Gastrocnemius medialis (tissue), 4 donors: ENCODE data around the gene CFAP70. TPM values are rescaled to one million over a fixed set of nuclear protein-coding genes. Genes with fewer than 3 reads are reported as not detected.

Experiments used
- ATAC-seq, 2 donors: fragments of 150-250 bp; one replicate each; pipeline ENCODE4 v1.9.1; 2016
- DNase-seq, 2 donors: peaks; one replicate each; pipeline ENCODE4 v3.0.0-alpha.2; 2019
- H3K27ac ChIP-seq, 4 donors: fragments of 200-600 bp; sonication (generic); 1 replicate in 1 of 4; 2 replicates in 3 of 4; pipeline ENCODE4 v1.5.1; 2016 to 2018; ENCODE audit warnings: mild to moderate bottlenecking in 2 of 4, moderate library complexity in 1 of 4
- H3K27me3 ChIP-seq, 3 donors: fragments of 200-600 bp; sonication (generic) in 2 of 3; 1 replicate in 1 of 3; 2 replicates in 2 of 3; pipeline versions ENCODE4 v1.5.1 to v1.6.0; 2016 to 2019; ENCODE audit warnings: mild to moderate bottlenecking in 1 of 3, moderate library complexity in 1 of 3
- H3K36me3 ChIP-seq, 2 donors: fragments of 200-600 bp; sonication (generic) in 1 of 2; one replicate each; pipeline ENCODE4 v1.5.1; 2017 to 2018
- H3K4me1 ChIP-seq, 2 donors: fragments of 200-600 bp; sonication (generic) in 1 of 2; one replicate each; pipeline ENCODE4 v1.5.1; 2016 to 2017; ENCODE audit warnings: mild to moderate bottlenecking in 2 of 2
- H3K4me3 ChIP-seq, 4 donors: fragments of 200-600 bp; sonication (generic) in 3 of 4; 1 replicate in 1 of 4; 2 replicates in 3 of 4; pipeline ENCODE4 v1.5.1; 2016 to 2019; ENCODE audit warnings: mild to moderate bottlenecking in 2 of 4
- H3K9me3 ChIP-seq, 3 donors: fragments of 200-600 bp; sonication (generic) in 2 of 3; 1 replicate in 1 of 3; 2 replicates in 2 of 3; pipeline ENCODE4 v1.5.1; 2016 to 2019
- CTCF ChIP-seq, 5 experiments: fragments of 450-650 bp in 3 of 5; fragments of 200-600 bp in 2 of 5; sonication (generic) in 2 of 5; IDR thresholded peaks in 4 of 5; conservative IDR thresholded peaks in 1 of 5; 1 replicate in 4 of 5; 2 replicates in 1 of 5; pipeline ENCODE4 v1.5.1; 2016 to 2019; ENCODE audit warnings: antibody characterized with exemption in 5 of 5, mild to moderate bottlenecking in 3 of 5, moderate library complexity in 3 of 5
- POLR2A ChIP-seq, 2 donors: fragments of 450-650 bp; IDR thresholded peaks; one replicate each; pipeline ENCODE4 v1.6.1; 2017; ENCODE audit warnings: antibody characterized with exemption in 2 of 2, mild to moderate bottlenecking in 2 of 2, moderate library complexity in 2 of 2
- in situ Hi-C, 4 donors: fragments of 200-750 bp; cut with MboI; loops; one replicate each; pipeline versions ENCODE4 v1.15.0 to v1.8.0; 2017; ENCODE audit warnings: low sequenced_read_pairs in 4 of 4
- intact Hi-C: fragments of 100-400 bp; cut with DNase I; formaldehyde crosslinking; loops from one replicate; pipeline ENCODE4 v1.15.1; 2023; ENCODE audit warnings: low total_unique reads
- total RNA-seq, 4 donors: library from RNA; depleted of rRNA; stranded (reverse); fragments of >200 nt; gene quantifications; one replicate each; pipeline versions ENCODE4 v1.1.0 to v1.2.3, GENCODE V29; 2016

CFAP70 gene
- total RNA-seq, 4 donors from 2014 or later: 0.20 to 1.8 (median 1.1) TPM

- no peak overlapping the region for H3K27ac ChIP-seq
- intact Hi-C loops: no loop called here
- peaks cover 0 to 13% of the 10 kb centered on the region in 2 donors for H3K36me3 ChIP-seq
- DNase-seq: no peak
- in situ Hi-C loops: no loop called here
- no peaks in the 10 kb centered on the region for H3K4me1 ChIP-seq
- no peaks in the 10 kb centered on the region for H3K27me3 ChIP-seq
- no peak for ATAC-seq
- no peak overlapping the region for H3K4me3 ChIP-seq
- no peak for TF ChIP-seq POLR2A (IDR thresholded peaks at IDR 0.05)
- TF ChIP-seq CTCF (IDR thresholded peaks at IDR 0.05 in 4 of 5, conservative IDR thresholded peaks at IDR 0.05 in 1 of 5): no peak
- no peaks in the 10 kb centered on the region for H3K9me3 ChIP-seq
These were observed 140.1 kb downstream of the CFAP70 start for GRCh38 chr10:73218431-73219191.

- no peaks in the 10 kb centered on the region for H3K4me1 ChIP-seq
These were observed 141.0 kb downstream of the CFAP70 start for GRCh38 chr10:73217628-73218027.

DNA sequence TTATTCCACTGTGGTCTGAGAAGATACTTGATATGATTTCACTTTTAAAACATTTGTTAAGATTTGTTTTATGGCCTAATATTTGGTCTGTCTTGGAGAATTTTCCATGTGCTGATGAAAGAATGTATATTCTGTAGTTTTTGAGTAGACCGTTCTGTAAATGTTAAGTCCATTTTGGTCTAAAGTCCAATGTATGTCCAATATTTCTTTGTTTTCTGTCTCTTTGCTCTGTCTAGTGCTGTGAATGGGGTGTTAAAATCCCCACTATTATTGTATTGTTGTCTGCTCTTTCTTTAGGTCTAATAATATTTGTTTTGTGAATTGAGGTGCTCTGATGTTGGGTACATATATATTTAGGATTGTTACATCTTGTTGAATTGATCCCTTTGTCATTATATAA is 142.9 kb downstream of the CFAP70 start:
- no peaks in the 10 kb centered on the region for H3K4me1 ChIP-seq
- no peaks in the 10 kb centered on the region for H3K27me3 ChIP-seq
- no peaks in the 10 kb centered on the region for H3K9me3 ChIP-seq
- H3K4me3 ChIP-seq: no peak overlapping the region
- H3K36me3 ChIP-seq: peaks cover 0 to 13% of the 10 kb centered on the region in 2 donors
- intact Hi-C loops (no loop called here), in situ Hi-C loops (no loop called here)
- TF ChIP-seq CTCF (IDR thresholded peaks at IDR 0.05 in 4 of 5, conservative IDR thresholded peaks at IDR 0.05 in 1 of 5) (no peak), POLR2A (IDR thresholded peaks at IDR 0.05) (no peak)
- no peak for ATAC-seq
- no peak for DNase-seq
- H3K27ac ChIP-seq: no peak overlapping the region

More at GRCh38 chr10:73217628-73218027, 141.0 kb downstream of the CFAP70 start:
- H3K36me3 ChIP-seq: peaks cover 0 to 13% of the 10 kb centered on the region in 2 donors
- H3K4me3 ChIP-seq: no peak overlapping the region
- ATAC-seq (no peak), DNase-seq (no peak)
- TF ChIP-seq CTCF (IDR thresholded peaks at IDR 0.05 in 4 of 5, conservative IDR thresholded peaks at IDR 0.05 in 1 of 5): no peak
- TF ChIP-seq POLR2A (IDR thresholded peaks at IDR 0.05): no peak
- in situ Hi-C loops: no loop called here
- intact Hi-C loops: no loop called here
- H3K27ac ChIP-seq: no peak overlapping the region
- H3K9me3 ChIP-seq: no peaks in the 10 kb centered on the region
- H3K27me3 ChIP-seq: no peaks in the 10 kb centered on the region

DNA sequence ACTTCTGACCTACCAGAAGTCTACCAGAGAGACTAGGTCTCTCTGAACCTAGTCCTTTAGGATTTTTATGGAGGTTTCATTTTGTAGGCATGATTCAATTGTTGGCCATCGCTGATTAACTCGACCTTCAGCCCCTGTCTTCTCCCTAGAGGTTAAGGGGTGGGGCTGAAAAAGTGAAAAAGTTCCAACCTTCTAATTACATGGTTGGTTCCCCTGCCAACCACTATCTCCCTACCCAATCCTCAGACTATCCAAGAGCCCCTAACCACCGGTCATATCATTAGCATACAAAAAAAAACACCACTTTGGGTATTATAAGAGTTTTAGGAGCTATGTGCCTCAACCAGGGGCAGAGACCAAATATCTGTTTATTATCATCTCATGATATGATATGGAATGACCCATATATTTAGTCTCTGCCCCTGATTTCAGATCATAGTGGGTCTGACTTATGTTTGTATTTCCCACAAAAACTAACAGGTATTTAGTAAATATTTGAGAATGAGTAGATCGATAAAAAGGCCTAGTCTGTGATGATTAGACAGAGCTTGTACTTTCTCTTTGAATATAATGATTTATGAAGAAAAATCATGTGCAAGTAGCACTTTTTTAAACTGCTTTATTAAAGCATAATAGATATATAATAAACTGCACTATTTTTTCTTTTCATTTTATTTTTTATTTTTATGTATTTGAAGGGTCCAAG is 147.4 kb downstream of the CFAP70 start:
- Histone ChIP-seq H3K4me3 (no peak overlapping the region), H3K9me3 (no peaks in the 10 kb centered on the region), H3K4me1 (no peaks in the 10 kb centered on the region), H3K36me3 (peaks cover 0 to 11% of the 10 kb centered on the region in 2 donors), H3K27me3 (no peaks in the 10 kb centered on the region), H3K27ac (no peak overlapping the region)
- in situ Hi-C loops: no loop called here
- no peak for ATAC-seq
- DNase-seq: no peak
- no peak for TF ChIP-seq CTCF (IDR thresholded peaks at IDR 0.05 in 4 of 5, conservative IDR thresholded peaks at IDR 0.05 in 1 of 5)
- no peak for TF ChIP-seq POLR2A (IDR thresholded peaks at IDR 0.05)
- intact Hi-C loops: no loop called here
